Omental fat pad (tissue), 4 donors: ENCODE results near the gene MAPK8IP2. TPM values are rescaled to one million over a fixed set of nuclear protein-coding genes. Genes with fewer than 3 reads are reported as not detected.

Experiments used
- ATAC-seq: fragments of 150-250 bp; one replicate; pipeline ENCODE4 v1.9.1; 2016; ENCODE audit warnings: mild to moderate bottlenecking, moderate library complexity; ENCODE audit not compliant: low FRiP score
- DNase-seq: peaks from one replicate; pipeline ENCODE4 v3.0.0-alpha.2; 2019; ENCODE audit warnings: low spot score
- CTCF ChIP-seq, 3 donors: fragments of 450-650 bp; IDR thresholded peaks; one replicate each; pipeline ENCODE4 v1.5.1; 2016 to 2017; ENCODE audit warnings: antibody characterized with exemption in 3 of 3, mild to moderate bottlenecking in 3 of 3, moderate library complexity in 2 of 3
- total RNA-seq, 4 donors: library from RNA; depleted of rRNA; stranded (reverse); fragments of >200 nt; gene quantifications; one replicate each; pipeline ENCODE4 v1.1.0, GENCODE V29; 2016

MAPK8IP2 gene
- 1 to 10 TPM; 1.6 to 3.1 (median 2.4) TPM for total RNA-seq

GRCh38 chr22:50600538-50600937 is at the start of gene MAPK8IP2:
MAPK8IP2 (plus strand) TSS chr22:50600793; CDS start chr22:50600819, 26 bp downstream.
- ATAC-seq (peak; percentile 21), DNase-seq (no peak)
- TF ChIP-seq CTCF (IDR thresholded peaks at IDR 0.05), result no peak

GRCh38 chr22:50551160-50551752 is 49.3 kb upstream of the MAPK8IP2 start:
- DNase-seq, result no peak
- TF ChIP-seq CTCF (IDR thresholded peaks at IDR 0.05), result no peak
- ATAC-seq, result no peak

GRCh38 chr22:50553310-50553709 is 47.3 kb upstream of the MAPK8IP2 start:
- TF ChIP-seq CTCF (IDR thresholded peaks at IDR 0.05), result no peak
- ATAC-seq (no peak), DNase-seq (no peak)

GRCh38 chr22:50556703-50557102 is 43.9 kb upstream of the MAPK8IP2 start:
- TF ChIP-seq CTCF (IDR thresholded peaks at IDR 0.05), result no peak
- no peak for DNase-seq
- ATAC-seq, result no peak

GRCh38 chr22:50560034-50560433 is 40.6 kb upstream of the MAPK8IP2 start:
- ATAC-seq (no peak), DNase-seq (no peak)
- TF ChIP-seq CTCF (IDR thresholded peaks at IDR 0.05), result no peak

GRCh38 chr22:50561401-50562358 is 38.9 kb upstream of the MAPK8IP2 start:
- no peak for TF ChIP-seq CTCF (IDR thresholded peaks at IDR 0.05)
- ATAC-seq, result no peak
- DNase-seq, result no peak
